ENCODE data around the gene BACH2. TPM values are rescaled to one million over a fixed set of nuclear protein-coding genes. Genes with fewer than 3 reads are reported as not detected.

Gene BACH2
- total RNA-seq: 2.9 and 3.2 TPM in 2 replicates

DNA sequence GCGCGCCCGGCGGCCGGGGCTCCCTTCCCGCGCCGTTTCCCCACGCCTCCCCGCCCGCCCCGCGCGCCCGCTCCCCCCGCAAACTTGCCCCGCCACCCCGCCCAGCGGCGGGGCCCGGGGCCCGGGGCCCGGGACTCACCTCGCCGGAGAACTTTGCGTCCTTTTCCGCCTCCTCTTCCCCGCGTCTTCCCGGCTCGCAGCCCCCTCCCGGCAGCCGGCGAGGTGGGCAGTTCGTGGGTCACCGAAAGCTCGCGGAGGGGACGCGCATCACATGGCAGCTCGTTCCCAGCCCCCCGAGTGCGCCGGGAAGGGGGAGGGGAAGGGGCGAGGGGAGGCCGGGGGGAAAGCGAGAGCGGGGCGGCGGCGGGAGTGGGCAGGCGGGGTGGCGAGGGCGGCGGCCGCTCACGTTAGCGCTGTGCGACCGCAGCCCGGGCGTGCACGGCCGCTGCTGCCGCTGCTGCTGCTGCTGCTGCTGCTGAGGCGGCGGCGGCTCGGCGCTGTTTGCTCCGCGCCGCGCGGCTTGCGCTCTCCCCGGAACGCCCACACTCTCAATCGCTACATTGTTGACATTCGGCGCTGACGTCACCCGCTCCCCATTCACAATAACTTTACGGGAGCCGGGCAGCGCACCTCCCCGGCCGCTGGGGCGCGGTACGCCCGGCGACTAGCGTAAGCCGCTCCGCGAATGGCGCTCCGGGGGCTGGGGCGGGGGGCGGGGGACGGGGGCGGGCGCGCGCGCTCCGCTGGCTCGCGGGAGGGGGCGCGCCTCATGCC, at the start of gene BACH2:
BACH2 (minus strand) TSS at position 503 of the 774 bp plus-strand sequence. CDS start 287,999 bp downstream, outside the sequence.

DNA sequence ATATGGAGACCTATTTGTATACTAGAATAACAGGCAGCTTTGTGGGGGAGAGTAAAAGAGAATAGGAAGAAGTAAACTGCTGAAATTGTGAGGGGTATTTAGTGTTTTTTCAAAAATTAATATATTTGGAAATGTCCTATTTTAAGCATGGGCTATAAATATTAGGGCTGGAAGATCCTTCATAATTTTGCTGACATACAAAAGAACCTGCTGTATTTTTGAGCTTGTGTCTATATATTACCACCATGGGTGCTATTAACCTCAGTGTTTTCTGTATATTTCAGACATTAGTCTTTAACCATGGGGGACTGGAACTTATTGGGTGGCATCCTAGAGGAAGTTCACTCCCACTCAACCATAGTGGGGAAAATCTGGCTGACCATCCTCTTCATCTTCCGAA, 402.5 kb downstream of the BACH2 start, which contains the start of gene GJA10:
GJA10 (plus strand) TSS at position 301 of the 400 bp plus-strand sequence; CDS start at position 301, 0 bp downstream.

Measured in dermis lymphatic vessel endothelial cell (primary cell).